Peyer's patch (tissue), 4 donors: ENCODE results near the gene ZNF236.

Source experiments
- POLR2A ChIP-seq, 2 donors: fragments of 450-650 bp; IDR thresholded peaks; one replicate each; pipeline ENCODE4 v1.5.1; 2017; ENCODE audit warnings: antibody characterized with exemption in 2 of 2, mild to moderate bottlenecking in 2 of 2, moderate library complexity in 2 of 2
- TF ChIP-seq, protein P1 (sequence below), 6 experiments: fragments of 450-650 bp in 4 of 6; fragments of 200-600 bp in 2 of 6; sonication (generic) in 1 of 6; IDR thresholded peaks; one replicate each; pipeline ENCODE4 v1.5.1; 2017 to 2019; ENCODE audit warnings: antibody characterized with exemption in 6 of 6, mild to moderate bottlenecking in 3 of 6, moderate library complexity in 1 of 6

DNA sequence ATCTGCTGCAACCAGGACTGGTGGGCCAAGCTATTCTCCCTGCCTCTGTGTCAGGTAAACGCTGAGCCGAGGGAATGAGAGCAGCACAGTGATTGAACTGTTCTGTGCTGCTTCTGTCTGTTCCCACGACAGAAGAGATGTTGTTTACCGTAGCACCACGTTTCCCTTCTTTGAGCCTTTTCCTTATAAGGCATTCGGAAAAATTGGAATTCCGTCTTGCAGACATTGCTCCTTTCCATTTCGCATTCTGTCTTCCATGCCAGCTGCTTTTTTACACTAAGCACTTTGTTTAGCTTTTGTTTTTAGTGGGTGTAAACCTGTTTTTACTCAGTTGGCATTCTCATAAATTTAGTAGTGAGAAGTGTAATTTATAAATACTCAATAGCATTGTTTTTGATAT is 103.1 kb downstream of the ZNF236 start:
- TF ChIP-seq, protein P1, sequence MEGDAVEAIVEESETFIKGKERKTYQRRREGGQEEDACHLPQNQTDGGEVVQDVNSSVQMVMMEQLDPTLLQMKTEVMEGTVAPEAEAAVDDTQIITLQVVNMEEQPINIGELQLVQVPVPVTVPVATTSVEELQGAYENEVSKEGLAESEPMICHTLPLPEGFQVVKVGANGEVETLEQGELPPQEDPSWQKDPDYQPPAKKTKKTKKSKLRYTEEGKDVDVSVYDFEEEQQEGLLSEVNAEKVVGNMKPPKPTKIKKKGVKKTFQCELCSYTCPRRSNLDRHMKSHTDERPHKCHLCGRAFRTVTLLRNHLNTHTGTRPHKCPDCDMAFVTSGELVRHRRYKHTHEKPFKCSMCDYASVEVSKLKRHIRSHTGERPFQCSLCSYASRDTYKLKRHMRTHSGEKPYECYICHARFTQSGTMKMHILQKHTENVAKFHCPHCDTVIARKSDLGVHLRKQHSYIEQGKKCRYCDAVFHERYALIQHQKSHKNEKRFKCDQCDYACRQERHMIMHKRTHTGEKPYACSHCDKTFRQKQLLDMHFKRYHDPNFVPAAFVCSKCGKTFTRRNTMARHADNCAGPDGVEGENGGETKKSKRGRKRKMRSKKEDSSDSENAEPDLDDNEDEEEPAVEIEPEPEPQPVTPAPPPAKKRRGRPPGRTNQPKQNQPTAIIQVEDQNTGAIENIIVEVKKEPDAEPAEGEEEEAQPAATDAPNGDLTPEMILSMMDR (IDR thresholded peaks at IDR 0.05), result no peak
- no peak for TF ChIP-seq POLR2A (IDR thresholded peaks at IDR 0.05)
